ENCODE measurements around the gene ITGA11.

ITGA11 gene, protein sequence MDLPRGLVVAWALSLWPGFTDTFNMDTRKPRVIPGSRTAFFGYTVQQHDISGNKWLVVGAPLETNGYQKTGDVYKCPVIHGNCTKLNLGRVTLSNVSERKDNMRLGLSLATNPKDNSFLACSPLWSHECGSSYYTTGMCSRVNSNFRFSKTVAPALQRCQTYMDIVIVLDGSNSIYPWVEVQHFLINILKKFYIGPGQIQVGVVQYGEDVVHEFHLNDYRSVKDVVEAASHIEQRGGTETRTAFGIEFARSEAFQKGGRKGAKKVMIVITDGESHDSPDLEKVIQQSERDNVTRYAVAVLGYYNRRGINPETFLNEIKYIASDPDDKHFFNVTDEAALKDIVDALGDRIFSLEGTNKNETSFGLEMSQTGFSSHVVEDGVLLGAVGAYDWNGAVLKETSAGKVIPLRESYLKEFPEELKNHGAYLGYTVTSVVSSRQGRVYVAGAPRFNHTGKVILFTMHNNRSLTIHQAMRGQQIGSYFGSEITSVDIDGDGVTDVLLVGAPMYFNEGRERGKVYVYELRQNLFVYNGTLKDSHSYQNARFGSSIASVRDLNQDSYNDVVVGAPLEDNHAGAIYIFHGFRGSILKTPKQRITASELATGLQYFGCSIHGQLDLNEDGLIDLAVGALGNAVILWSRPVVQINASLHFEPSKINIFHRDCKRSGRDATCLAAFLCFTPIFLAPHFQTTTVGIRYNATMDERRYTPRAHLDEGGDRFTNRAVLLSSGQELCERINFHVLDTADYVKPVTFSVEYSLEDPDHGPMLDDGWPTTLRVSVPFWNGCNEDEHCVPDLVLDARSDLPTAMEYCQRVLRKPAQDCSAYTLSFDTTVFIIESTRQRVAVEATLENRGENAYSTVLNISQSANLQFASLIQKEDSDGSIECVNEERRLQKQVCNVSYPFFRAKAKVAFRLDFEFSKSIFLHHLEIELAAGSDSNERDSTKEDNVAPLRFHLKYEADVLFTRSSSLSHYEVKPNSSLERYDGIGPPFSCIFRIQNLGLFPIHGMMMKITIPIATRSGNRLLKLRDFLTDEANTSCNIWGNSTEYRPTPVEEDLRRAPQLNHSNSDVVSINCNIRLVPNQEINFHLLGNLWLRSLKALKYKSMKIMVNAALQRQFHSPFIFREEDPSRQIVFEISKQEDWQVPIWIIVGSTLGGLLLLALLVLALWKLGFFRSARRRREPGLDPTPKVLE

DNA sequence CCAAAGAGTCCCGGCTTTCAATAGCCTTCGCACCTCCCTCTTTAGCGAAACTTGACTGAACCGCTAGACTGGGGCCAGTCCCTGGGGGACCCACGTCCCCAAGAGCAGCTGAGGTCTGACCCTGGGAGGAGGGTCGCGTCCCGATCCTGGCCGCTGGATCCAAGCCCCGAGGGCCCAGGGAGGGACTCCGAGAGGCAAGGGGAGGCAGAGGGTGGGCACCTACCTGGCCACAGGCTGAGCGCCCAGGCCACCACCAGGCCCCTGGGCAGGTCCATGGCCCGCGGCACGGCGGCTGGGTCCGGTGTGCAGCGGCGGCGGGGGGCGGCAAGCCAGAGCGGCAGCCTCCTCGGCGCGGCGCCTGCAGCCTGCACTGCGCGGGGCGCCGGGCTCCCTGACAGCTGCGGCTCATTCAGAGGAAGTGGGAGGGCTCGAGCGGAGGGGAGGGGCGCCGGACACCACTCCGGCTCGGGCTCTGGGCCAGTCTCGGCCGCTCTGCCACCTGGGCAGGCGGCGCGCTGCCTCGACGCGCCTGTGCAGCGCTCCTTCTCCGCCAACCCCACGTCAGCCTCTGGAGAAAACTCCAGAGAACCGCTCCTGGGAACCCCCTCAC lies at the start of gene ITGA11:
TSS of gene ITGA11 (minus strand) at position 372 of the 610 bp plus-strand sequence. CDS start at position 275, 97 bp downstream.
- no peak for DNase-seq

DNA sequence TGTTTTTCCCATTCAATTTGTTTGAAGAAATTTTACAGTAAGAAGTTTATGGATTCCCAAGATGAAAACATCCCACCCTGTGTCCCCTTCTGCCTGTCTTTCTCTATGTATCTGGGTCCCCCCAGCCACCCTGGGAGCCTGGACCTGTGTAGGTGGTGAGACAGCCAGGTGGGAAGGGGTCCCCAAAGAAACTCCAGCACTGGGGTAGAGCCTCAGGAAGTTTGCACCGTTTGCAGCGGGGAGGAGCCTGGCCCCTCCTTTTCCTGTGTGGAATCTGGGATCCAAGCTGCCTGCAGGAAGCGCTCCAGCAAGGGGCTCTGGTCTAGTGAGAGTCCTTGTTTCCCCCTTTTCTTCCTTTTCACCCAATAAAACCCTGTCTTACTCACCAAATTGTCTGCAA lies 49.4 kb upstream of the ITGA11 start:
- no peak for DNase-seq

DNA sequence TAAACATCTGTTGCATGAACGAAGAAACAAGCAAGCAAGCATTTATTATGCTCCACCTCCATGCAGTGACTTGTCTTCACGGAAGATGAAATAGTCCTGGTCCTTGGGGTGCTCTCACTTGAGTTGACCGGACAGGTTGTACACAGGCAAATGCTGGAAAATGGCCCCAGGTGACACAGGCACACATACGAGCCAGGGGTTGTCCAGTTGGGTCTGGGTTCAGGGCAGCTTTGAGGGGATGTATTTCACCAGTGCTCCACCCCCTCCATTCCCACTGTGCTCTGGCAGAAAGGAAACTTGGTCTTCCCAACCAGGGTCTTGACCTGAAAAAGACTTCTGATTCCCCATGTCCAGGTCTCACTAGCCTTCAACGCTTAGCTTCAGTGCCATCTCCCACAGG lies 48.3 kb upstream of the ITGA11 start:
- DNase-seq = no peak

DNA sequence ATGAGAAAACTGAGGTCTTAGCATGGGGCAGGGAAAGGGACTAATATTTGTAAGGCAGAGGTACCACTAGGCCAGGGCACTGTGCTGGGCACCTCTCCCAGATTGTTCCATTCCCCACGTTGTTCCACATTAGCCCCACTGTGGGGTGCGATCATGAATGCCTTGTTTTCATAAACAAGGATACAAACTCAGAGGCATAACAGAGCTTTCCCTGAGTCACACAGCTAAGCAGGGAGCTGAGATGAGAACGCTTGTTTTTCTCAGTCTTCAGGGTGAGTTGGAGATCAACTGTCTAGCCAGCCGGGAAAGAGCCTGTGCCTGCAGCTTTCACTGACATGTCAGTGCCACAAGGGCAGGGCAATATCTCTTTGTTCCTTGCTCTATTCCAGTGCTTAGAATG lies 47.9 kb upstream of the ITGA11 start:
- DNase-seq = no peak

DNA sequence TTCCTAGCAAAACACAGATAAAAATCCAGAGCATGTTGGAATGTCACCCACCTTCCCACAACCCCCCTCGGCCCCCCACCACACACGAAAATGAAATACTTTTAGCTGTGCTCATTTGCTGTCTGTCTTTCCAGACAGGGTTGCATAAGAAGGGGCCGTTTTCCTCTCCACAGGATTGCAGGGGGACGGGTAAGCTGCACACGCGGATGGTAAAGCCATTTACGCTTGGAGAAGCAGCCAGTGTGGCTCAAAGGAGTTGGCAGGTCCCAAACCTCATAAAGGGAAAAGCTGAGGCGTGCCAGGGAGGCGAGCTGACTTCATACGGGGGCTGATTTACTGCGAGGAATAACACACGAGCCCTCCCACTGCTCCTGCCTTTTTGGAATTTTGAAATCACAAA lies 47.4 kb upstream of the ITGA11 start:
- no peak for DNase-seq

DNA sequence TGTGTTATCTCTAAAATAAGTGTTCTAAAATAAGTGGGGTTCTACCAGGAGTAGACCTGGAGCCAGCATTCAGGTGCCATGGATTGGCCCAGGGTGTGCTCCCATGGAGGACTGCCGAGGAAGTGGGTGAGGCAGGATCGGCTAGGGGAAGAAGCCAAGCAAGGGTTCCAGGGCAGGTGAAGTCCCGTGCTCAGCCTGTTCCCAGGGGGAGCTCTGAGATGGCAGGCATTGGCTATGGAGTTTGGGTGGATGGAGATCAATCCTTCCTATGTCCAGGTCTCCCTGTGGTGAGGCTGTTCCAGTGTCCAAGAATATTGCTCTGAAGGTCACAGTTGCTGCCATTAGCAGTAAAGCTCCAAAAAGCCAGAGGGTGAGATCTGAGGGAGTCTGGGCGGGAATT lies 46.9 kb upstream of the ITGA11 start:
- DNase-seq = no peak

DNA sequence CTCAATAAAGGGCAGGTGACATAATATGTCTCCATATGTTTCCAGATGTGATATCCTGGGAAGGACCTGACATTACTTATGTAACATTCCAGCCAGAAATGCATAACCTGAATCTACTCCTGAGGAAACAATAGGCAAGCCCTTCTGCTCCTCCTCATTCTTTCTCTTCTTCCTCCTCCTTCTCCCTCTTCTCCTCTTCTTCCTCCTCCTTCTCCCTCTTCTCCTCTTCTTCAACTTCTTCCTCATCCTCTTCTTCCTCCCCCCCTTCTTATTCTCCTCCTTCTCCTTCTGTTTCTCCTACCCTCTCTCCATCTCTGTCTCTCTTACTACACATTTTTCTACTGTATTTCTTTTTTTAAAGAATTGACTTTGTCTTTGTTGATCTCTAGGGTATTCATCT lies 43.5 kb upstream of the ITGA11 start:
- no peak for DNase-seq

DNA sequence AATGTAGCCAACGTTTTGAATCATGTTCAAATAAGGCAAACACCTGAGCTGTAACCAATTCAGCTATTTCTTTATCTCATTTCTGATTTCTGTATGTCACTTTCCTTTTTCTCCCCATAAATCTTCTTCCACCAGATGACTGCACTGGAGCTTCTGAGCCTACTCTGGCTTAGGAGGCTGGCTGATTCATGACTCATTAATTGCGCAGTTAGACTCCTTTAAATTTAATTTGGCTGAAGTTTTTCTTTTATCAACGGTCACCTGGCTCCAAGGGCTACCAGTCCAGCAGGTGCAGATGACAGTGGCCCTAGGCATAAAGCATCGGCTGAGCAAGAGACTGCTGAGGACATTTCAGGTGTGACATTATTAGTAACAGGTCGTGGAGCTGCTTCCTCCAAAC lies 39.6 kb upstream of the ITGA11 start:
- DNase-seq = no peak

DNA sequence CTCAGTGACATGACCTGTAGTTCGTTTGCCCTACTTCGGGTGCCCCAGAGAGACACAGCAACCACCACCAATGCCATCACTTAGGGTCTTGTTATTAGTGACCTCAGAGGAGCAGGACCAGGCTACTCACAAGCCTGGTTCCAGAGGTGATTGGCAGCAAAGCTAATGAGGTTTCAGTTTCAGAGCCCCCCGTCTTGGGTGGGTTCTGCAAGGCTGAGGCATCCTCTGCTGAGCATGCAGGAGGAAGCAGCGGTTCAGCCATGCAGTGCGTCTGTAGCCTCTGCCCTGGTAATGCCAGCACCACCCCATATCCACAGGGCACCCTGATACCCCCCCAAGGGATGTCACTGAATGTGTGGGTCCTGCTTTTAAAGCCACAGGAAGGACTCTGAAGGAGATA lies 39.0 kb upstream of the ITGA11 start:
- no peak for DNase-seq

DNA sequence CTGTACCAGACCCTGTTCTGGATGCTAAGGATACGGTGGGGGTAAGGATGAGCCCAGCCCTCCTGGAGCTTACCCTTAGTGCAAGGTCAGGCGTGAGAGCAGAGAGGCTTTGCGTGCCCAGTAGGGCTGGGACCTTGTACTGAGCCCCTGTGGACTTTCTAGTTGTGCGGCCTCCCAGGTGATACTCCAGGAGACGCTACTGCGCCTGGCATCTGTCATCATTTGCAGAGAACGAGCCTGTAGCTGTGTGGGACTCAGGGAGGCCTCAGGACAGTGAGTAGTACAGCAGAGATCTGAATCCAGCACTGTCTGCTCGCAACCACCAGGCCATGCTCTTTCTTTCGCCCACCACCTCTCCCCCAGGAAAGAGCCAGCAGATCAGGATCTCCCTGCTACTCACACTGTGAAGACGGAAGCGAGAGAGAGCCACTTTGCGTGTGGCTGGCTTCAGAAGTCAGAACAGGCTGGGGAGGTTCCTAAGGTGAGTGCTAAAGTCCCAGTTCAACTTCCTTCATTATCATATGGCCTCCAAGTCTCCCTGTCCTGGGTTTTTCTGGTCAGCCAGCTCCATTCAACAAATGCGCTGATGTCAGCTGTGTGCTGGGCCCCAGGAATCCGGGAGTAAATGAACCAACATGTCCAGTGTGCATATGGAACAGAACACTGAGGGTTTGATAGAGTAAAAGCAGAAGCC lies 38.2 kb upstream of the ITGA11 start:
- DNase-seq = no peak

DNA sequence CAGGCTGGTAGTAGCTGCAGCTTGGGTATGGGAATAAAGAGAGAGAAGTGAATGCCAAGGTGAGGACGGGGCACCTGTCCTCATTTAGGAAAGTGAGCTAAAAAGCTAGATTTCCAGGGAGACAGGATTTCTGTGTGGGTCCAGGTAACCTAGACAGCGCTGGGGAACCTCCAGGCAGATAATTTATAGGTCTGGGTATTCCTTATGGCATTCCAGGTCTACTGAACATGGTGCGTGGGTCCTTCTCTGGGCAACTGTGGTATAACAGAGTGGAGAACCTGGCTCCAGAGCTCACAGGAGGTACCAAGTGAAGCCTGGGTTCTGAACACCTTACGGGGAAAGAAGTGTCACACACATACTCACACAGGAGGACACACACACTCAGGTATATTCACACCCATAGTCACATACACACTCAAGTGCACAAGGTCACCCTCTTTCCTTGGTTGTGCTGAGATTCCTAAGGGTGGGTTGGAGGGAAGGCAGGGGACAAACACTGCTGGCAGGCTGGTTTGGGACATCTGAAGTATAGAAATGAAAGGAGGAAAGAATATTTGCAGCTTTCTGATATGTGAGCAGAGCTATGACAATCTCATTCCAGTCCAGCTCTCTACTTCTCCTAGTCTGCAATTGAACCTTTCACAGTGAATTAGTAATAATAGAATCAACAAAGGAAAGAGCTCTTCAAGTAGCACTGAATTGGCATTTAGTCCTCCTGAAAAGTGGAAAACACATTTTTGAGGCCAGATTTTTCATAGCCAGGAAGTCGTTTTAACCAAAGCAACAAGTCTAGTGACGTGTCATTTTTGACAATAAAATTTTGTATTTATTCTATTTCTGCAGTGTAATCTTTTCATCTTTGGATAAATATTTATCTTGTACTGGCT lies 37.4 kb upstream of the ITGA11 start:
- DNase-seq = no peak

DNA sequence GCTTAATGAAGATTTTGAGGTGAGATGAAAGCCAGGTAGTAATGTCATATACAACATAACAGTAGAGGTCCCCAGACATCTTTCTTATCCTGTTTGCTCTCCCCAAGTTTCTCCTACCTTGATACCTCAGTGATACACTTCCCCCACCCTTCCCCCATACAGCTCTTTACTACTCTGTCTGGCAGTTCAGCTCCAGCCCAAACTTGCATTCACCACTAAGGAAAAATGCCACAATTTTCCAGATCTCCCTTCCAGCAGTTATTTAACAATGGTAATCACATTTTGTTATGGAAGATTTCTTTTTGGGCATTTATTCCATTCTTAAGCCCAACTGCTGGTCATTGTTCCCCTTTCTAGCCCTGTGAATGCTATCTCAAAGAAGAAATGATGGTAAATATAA lies 34.9 kb upstream of the ITGA11 start:
- DNase-seq = no peak

DNA sequence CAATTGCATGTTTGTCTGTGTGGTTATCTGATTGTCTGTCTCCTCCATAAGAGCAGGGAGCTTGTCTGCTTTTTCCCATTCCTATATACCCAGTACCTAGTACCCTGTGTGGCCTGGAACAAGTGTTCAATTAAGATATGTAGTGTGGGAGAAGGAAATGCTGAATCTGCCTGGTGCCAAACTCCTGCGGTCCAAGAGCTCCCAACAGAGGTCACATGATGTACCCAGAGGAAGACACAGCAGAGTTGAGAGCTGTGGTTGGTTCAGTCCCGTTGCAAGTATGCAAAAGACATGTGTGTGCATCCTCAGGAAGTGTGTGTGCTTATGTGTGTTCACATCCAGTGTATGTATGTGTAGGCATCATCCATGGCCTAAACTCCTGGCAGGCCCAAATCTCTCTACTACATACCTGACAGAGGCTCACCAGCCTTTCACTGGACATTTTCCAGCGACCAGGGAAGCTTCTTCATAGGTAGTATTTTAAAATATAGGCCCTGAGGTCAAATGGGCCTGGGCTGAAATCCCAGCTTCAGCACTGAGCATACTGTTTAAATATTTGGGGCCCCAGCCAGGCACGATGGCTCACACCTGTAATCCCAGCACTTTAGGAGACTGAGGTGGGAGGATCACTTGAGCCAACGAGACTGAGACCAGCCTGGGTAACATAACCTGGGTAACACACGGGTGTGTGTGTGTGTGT lies 34.0 kb upstream of the ITGA11 start:
- no peak for DNase-seq

DNA sequence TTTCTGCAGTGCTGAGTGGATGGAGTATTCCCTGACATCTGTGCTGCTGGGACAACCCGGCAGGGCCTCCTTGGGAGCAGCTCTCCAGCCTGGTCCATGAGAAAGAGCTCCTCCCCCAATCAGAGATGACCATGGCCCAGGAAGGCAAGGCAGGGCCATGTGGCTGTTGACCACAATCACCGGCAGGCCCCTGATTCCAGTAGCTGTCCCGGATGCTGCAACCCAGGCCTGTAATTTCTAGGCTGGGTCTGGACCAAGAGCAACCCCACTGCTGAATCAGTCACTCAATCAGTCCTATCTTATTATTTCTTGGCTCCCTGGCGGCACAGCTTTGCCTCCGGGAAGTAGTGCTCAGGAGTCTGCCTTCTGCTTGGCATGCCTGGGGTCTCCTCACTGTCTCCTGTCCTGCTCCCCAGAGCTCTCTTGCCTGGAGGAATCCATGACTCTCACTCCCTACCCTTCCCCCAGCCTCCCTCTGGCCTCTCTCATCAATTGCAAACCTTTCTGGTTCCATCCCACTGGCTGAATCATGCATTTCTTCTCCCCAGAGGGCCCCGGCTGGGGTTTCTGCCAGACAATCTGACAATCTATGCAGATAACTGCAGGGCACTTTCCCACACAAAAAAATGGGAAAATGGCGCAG lies 32.6 kb upstream of the ITGA11 start:
- DNase-seq = no peak

DNA sequence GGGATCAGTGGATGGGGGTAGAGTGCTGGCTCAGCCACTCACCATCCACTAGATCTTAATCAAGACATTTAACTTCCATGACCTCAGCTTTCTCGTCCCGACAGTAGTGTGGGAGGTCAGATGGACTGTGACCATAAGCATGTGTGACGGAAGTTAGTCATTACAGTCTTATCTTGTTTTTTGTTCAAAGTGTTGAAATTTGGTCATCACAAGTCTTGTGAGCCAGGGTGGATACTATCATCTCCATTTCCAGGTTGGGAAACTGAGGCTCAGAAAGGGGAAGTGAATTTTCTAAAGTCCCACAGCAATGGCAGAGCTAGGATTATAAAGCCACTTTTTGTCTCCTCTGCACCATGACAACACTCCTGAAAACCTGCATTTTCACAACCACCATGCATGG lies 32.0 kb upstream of the ITGA11 start:
- DNase-seq = no peak

DNA sequence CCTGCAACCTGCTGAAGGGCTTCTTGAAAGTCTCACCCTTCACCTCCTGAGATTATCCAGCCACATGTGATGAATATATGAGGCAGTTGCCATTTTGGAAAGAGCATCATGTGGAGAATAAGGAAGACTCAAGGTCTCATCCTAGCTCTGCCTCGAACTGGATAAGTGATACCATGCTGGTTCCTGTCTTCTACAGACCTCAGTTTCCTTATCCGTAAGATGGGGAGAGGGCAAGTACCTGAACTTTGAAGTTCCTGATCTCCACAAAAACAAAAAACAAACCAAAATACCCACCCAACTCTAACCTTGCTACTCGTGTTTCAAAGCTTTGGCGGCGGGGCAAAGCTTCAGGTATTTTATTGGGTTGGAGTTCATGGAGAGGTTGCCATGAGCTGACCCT lies 31.5 kb upstream of the ITGA11 start:
- DNase-seq = no peak

DNA sequence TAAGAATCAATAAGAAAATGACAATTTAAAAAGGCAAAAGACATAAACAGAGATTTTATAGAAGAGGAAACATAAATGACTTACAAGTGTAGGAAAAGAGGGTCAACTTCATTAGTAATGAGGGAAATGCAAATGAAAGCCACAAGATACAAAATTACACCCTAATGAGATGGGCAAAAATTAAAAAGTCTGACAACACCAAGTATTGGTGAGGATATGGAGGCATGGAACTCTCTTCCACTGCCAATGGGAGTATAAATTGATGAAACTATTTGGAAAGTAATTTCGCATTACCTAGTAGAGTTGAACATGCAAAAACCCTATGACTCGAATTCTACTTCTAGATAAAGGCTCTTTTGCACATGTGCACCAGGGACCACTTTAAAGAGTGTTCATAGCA lies 28.2 kb upstream of the ITGA11 start:
- DNase-seq = no peak

DNA sequence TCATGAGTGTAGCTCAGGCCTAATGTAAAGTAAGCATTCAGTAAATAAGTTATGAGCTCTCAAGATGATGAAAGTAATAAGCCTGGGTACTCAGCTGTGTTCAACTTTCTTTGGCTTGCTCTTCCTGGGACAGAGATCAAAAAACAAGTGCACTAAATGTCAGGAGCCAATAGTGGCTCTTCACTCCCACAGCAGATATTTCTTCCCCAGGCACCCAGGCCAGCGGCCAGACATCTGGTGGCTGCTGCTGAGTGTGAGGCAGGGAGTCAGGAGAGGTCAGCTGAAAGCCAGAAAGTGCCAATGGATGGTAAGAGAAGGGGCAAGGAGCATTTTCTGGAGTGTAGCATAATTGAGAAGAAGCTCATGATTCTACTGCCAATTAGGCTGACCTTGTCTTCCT lies 18.2 kb upstream of the ITGA11 start:
- DNase-seq = no peak

DNA sequence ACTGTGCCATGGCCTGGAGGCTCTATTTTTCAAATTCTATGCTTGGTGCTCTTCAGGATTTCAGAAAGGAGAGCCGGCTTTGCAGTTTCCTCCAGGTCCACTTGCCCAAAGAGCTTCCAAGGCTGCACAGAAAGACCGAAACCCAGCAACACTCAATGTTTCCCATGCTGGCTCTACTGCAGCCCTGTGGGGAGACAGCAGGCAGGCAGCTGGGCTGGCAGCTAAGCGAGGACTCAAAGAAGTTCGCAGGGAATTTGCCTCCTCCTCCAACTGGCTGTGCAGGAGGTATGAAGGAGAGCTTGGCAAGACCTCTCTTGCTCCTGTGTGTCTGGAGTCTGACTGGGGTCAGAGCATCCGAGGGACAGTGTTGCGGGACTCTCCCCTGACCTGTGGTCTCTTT lies 17.4 kb upstream of the ITGA11 start:
- no peak for DNase-seq
